Breast epithelium (tissue), 4 donors: Measurements from ENCODE around the gene SEC61A2. TPM values are rescaled to one million over a fixed set of nuclear protein-coding genes. Genes with fewer than 3 reads are reported as not detected.

ENCODE experiments used
- DNase-seq, 2 donors: peaks; one replicate each; pipeline ENCODE4 v3.0.0-alpha.2; 2019; ENCODE audit warnings: low spot score in 2 of 2
- H3K27ac ChIP-seq, 2 donors: fragments of 200-600 bp; sonication (generic) in 1 of 2; one replicate each; pipeline ENCODE4 v1.5.1; 2016 to 2019; ENCODE audit warnings: mild to moderate bottlenecking in 1 of 2
- H3K27me3 ChIP-seq, 2 donors: fragments of 200-600 bp; sonication (generic) in 1 of 2; one replicate each; pipeline versions ENCODE4 v1.5.1 to v1.6.0; 2017 to 2019; ENCODE audit warnings: control low read depth in 1 of 2, mild to moderate bottlenecking in 1 of 2
- H3K36me3 ChIP-seq: fragments of 200-600 bp; one replicate; pipeline ENCODE4 v1.5.1; 2019
- H3K4me1 ChIP-seq, 2 donors: fragments of 200-600 bp; sonication (generic); one replicate each; pipeline ENCODE4 v1.5.1; 2016 to 2019; ENCODE audit warnings: control low read depth in 1 of 2
- H3K4me3 ChIP-seq, 3 donors: fragments of 200-600 bp; sonication (generic); 1 replicate in 2 of 3; 2 replicates in 1 of 3; pipeline ENCODE4 v1.5.1; 2016 to 2019; ENCODE audit warnings: mild to moderate bottlenecking in 3 of 3, moderate library complexity in 2 of 3
- H3K9me3 ChIP-seq, 2 donors: fragments of 200-600 bp; sonication (generic) in 1 of 2; one replicate each; pipeline ENCODE4 v1.5.1; 2016 to 2019; ENCODE audit warnings: control low read depth in 1 of 2
- POLR2A ChIP-seq: fragments of 450-650 bp; IDR thresholded peaks from one replicate; pipeline ENCODE4 v1.6.1; 2016; ENCODE audit warnings: antibody characterized with exemption, mild to moderate bottlenecking, moderate library complexity
- POLR2AphosphoS5 ChIP-seq, 3 donors: sonication (generic); formaldehyde crosslinking; IDR thresholded peaks; one replicate each; pipeline ENCODE4 v1.6.1; 2017; ENCODE audit warnings: antibody characterized with exemption in 3 of 3
- intact Hi-C: fragments of 100-400 bp; cut with DNase I; formaldehyde crosslinking; loops from one replicate; pipeline ENCODE4 v1.15.1; 2023; ENCODE audit warnings: low total_unique reads
- total RNA-seq, 3 donors: library from RNA; depleted of rRNA; stranded (reverse); fragments of >200 nt; gene quantifications; one replicate each; pipeline ENCODE4 v1.1.0, GENCODE V29; 2016
- TF ChIP-seq, protein P1 (sequence below), 3 donors: fragments of 450-650 bp; IDR thresholded peaks; one replicate each; pipeline ENCODE4 v1.5.1; 2016 to 2017; ENCODE audit warnings: antibody characterized with exemption in 3 of 3, mild to moderate bottlenecking in 3 of 3, moderate library complexity in 3 of 3

The SEC61A2 gene
- total RNA-seq, 3 donors from 2014 or later = 6.2 to 15.7 (median 10.2) TPM

DNA sequence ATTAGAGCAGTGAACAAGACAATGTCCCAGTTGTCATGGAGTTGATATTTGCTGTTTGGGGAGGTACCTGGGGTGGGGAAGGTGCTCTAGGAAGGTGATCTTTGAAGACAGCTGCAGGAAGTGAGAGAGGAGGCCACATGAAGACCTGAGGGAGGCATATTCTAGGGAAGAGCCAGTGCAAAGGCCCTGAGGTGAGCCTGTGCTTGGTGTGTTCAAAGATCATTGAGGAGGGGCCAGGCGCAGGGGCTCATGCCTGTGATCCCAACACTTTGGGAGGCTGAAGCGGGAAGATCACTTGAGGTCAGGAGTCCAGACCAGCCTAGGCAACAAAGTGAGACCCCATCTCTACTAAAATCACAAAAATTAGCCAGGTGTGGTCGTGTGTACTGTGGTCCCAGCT is 15.1 kb downstream of the SEC61A2 start:
- H3K27ac ChIP-seq = no peak overlapping the region
- H3K9me3 ChIP-seq = no peaks in the 10 kb centered on the region
- DNase-seq = no peak
- H3K4me1 ChIP-seq = no peaks in the 10 kb centered on the region
- intact Hi-C loops = no loop called here
- TF ChIP-seq POLR2A (no peak), POLR2AphosphoS5 (IDR thresholded peaks at IDR 0.05) (no peak)
- TF ChIP-seq, protein P1, sequence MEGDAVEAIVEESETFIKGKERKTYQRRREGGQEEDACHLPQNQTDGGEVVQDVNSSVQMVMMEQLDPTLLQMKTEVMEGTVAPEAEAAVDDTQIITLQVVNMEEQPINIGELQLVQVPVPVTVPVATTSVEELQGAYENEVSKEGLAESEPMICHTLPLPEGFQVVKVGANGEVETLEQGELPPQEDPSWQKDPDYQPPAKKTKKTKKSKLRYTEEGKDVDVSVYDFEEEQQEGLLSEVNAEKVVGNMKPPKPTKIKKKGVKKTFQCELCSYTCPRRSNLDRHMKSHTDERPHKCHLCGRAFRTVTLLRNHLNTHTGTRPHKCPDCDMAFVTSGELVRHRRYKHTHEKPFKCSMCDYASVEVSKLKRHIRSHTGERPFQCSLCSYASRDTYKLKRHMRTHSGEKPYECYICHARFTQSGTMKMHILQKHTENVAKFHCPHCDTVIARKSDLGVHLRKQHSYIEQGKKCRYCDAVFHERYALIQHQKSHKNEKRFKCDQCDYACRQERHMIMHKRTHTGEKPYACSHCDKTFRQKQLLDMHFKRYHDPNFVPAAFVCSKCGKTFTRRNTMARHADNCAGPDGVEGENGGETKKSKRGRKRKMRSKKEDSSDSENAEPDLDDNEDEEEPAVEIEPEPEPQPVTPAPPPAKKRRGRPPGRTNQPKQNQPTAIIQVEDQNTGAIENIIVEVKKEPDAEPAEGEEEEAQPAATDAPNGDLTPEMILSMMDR (IDR thresholded peaks at IDR 0.05) = no peak
- no peaks in the 10 kb centered on the region for H3K27me3 ChIP-seq
- no peaks in the 10 kb centered on the region for H3K36me3 ChIP-seq
- no peak overlapping the region for H3K4me3 ChIP-seq

GRCh38 chr10:12150163-12150562 is 20.7 kb downstream of the SEC61A2 start:
- H3K36me3 ChIP-seq = no peaks in the 10 kb centered on the region
- no peaks in the 10 kb centered on the region for H3K4me1 ChIP-seq
- no peak overlapping the region for H3K4me3 ChIP-seq
- no peak overlapping the region for H3K27ac ChIP-seq
- DNase-seq = no peak
- intact Hi-C loops = no loop called here
- no peaks in the 10 kb centered on the region for H3K9me3 ChIP-seq
- no peaks in the 10 kb centered on the region for H3K27me3 ChIP-seq
- TF ChIP-seq, protein P1 (IDR thresholded peaks at IDR 0.05) = no peak
- TF ChIP-seq POLR2AphosphoS5 (IDR thresholded peaks at IDR 0.05) (no peak), POLR2A (no peak)

DNA sequence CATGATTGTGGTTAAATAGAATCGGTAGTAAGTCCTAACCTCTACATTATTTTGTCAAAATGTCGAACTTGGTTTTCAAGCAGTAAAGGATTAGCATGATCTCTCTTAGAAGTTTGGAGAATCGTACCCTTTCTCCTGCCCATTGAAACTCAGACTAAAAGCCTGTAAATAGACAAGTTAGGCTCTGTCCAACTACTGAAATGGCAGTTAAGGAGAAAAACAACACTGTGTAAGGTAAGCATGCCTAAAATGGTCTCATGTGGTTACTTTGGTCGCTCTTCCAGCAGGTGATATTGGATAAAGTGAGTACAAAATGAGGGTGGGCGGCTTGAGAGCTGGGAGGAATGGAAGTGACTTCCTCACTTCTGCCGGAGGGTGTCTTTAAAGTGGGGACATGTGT is 25.0 kb downstream of the SEC61A2 start:
- no peaks in the 10 kb centered on the region for H3K36me3 ChIP-seq
- intact Hi-C loops = no loop called here

GRCh38 chr10:12156367-12157123 is 27.1 kb downstream of the SEC61A2 start:
- Histone ChIP-seq H3K27me3 (no peaks in the 10 kb centered on the region), H3K4me3 (no peak overlapping the region), H3K4me1 (no peaks in the 10 kb centered on the region), H3K9me3 (no peaks in the 10 kb centered on the region), H3K36me3 (no peaks in the 10 kb centered on the region), H3K27ac (no peak overlapping the region)
- TF ChIP-seq, protein P1 (IDR thresholded peaks at IDR 0.05) = no peak
- TF ChIP-seq POLR2AphosphoS5 (IDR thresholded peaks at IDR 0.05) = no peak
- no peak for DNase-seq
- intact Hi-C loops = no loop called here

More for the DNA sequence above, 25.0 kb downstream of the SEC61A2 start:
- Histone ChIP-seq H3K4me3 (no peak overlapping the region), H3K27me3 (no peaks in the 10 kb centered on the region), H3K9me3 (no peaks in the 10 kb centered on the region), H3K27ac (no peak overlapping the region), H3K4me1 (no peaks in the 10 kb centered on the region)
- TF ChIP-seq POLR2A (no peak), POLR2AphosphoS5 (IDR thresholded peaks at IDR 0.05) (no peak)
- TF ChIP-seq, protein P1 (IDR thresholded peaks at IDR 0.05) = no peak
- DNase-seq = no peak

- no peaks in the 10 kb centered on the region for H3K27me3 ChIP-seq
- no peak for DNase-seq
- TF ChIP-seq POLR2A (no peak), POLR2AphosphoS5 (IDR thresholded peaks at IDR 0.05) (no peak)
- TF ChIP-seq, protein P1 (IDR thresholded peaks at IDR 0.05) = no peak
- H3K4me1 ChIP-seq = no peaks in the 10 kb centered on the region
- no peaks in the 10 kb centered on the region for H3K36me3 ChIP-seq
- H3K9me3 ChIP-seq = no peaks in the 10 kb centered on the region
- H3K27ac ChIP-seq = no peak overlapping the region
- intact Hi-C loops = no loop called here
- H3K4me3 ChIP-seq = no peak overlapping the region
Measured at GRCh38 chr10:12158111-12158510, 28.6 kb downstream of the SEC61A2 start.
